Aorta (tissue), 5 donors: ENCODE data around the gene DDX49. TPM values are rescaled to one million over a fixed set of nuclear protein-coding genes. Genes with fewer than 3 reads are reported as not detected.

Experiments
- ATAC-seq: fragments of 200-7000 bp; cut with Tn5 transposase; one replicate; pipeline ENCODE4 v1.9.1; 2022; ENCODE audit warnings: moderate library complexity; ENCODE audit not compliant: low FRiP score
- DNase-seq, 2 donors: peaks; one replicate each; pipeline ENCODE4 v3.0.0-alpha.2; 2020
- H3K27ac ChIP-seq, 2 donors: one replicate each; pipeline ENCODE4 v1.5.1; 2013; ENCODE audit warnings: low read length in 2 of 2, mild to moderate bottlenecking in 2 of 2, moderate library complexity in 2 of 2, control low read depth in 1 of 2, inconsistent platforms in 1 of 2, low read depth in 1 of 2
- H3K27me3 ChIP-seq, 2 donors: one replicate each; pipeline ENCODE4 v1.6.1; 2013; ENCODE audit warnings: control low read depth in 1 of 2, low read length in 1 of 2, mild to moderate bottlenecking in 1 of 2, moderate library complexity in 1 of 2; ENCODE audit not compliant: insufficient read depth in 2 of 2, control insufficient read depth in 1 of 2
- H3K36me3 ChIP-seq, 2 donors: one replicate each; pipeline ENCODE4 v1.6.1; 2013; ENCODE audit warnings: control low read depth in 1 of 2, low read length in 1 of 2, mild to moderate bottlenecking in 1 of 2; ENCODE audit not compliant: insufficient read depth in 2 of 2, control insufficient read depth in 1 of 2
- H3K4me1 ChIP-seq, 2 donors: one replicate each; pipeline ENCODE4 v1.6.1; 2013; ENCODE audit warnings: low read length in 2 of 2, control low read depth in 1 of 2, mild to moderate bottlenecking in 1 of 2, moderate library complexity in 1 of 2; ENCODE audit not compliant: insufficient read depth in 2 of 2, control insufficient read depth in 1 of 2
- H3K4me3 ChIP-seq, 2 donors: one replicate each; pipeline ENCODE4 v1.5.1; 2013; ENCODE audit warnings: low read length in 2 of 2, control low read depth in 1 of 2, mild to moderate bottlenecking in 1 of 2
- H3K9me3 ChIP-seq: one replicate; pipeline ENCODE4 v1.6.1; 2013; ENCODE audit warnings: mild to moderate bottlenecking, low read length; ENCODE audit not compliant: control insufficient read depth
- WGBS, 2 donors: extraction: QIAGEN DNeasy Blood & Tissue Kit; methylation state at CpG; one replicate each; pipeline ENCODE4 v1.1.7; 2013; 5-methylcytosine and 5-hydroxymethylcytosine counted together
- intact Hi-C, 2 donors: fragments of 100-400 bp; cut with DNase I; formaldehyde crosslinking; loops; one replicate each; pipeline versions ENCODE4 v1.14.2 to v1.15.0; 2022
- polyA plus RNA-seq, 2 donors: library from polyadenylated mRNA; stranded (reverse); fragments of 200-250 nt; gene quantifications; one replicate each; pipeline ENCODE4 v1.2.3, GENCODE V29; 2013
- total RNA-seq, 2 donors: library from RNA; stranded (reverse); fragmentation: NEBNext Ultra II Directional; extraction: Animal tissue kit (Norgen Biotek cat#: 25700); gene quantifications; one replicate each; pipeline ENCODE4 v1.2.1, GENCODE V29; 2021
- donor health status: healthy with polysubstance abuse.
- donor health status: Bipolar disorder and iron deficiency.
- donor health status: DM: no; HTN: no; CAD: no.
- donor health status: DM: no; HTN: no; CAD: no.
- donor health status: DM: yes; HTN: yes; CAD: no.

DDX49 gene
- total and polyA plus RNA-seq, 4 donors, result 25.0 to 51.4 (median 35.2) TPM

DNA sequence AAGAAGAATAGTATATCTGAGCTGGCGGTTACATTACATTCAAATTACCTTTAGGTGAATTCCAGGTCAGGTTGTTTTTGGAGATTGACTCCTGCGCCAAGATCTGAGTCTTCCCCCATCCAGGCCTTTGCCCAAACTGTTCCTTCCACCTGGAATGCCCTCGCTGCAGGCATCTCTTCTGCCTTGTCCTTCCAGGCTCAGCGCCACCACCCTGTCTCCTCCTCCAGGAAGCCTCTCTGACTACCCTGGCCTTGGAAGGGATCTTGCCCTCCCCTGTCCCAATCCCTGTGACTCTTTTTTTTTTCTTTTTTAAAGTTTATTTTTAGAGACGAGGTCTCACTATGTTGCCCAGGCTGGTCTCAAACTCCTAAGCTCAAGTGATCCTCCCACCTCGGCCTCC lies 23.2 kb downstream of the DDX49 start:
- Histone ChIP-seq H3K9me3 (no peaks in the 10 kb centered on the region), H3K4me1 (no peaks in the 10 kb centered on the region), H3K4me3 (no peak overlapping the region), H3K27me3 (no peaks in the 10 kb centered on the region), H3K27ac (no peak overlapping the region), H3K36me3 (no peaks in the 10 kb centered on the region)
- 86 to 88% methylated on average over 6 of the region's 6 CpGs for WGBS, 2 donors
- DNase-seq (no peak), ATAC-seq (no peak)
- intact Hi-C loops, result no loop called here

DNA sequence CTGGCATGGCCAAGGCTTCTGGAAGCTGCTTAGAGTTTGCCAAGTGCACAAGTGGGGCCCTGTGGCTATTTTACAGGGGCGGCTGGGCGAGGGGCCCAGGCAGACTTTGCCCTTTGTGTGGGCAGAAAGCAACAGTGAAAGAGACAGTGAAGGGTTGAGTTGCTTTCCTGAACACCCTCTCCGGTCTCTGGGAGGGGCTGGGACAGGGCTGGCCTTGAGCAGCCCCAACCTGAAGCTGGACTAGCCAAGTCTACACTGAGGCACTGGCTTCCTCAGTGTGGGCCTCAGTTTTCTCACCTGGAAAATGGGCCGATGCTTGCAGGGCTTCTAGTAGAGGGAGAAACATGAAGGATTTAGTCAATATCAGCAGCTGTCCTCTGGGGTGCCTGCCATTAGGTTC lies 23.9 kb downstream of the DDX49 start:
- ATAC-seq (no peak), DNase-seq (no peak)
- Histone ChIP-seq H3K27ac (no peak overlapping the region), H3K36me3 (no peaks in the 10 kb centered on the region), H3K4me3 (no peak overlapping the region), H3K27me3 (no peaks in the 10 kb centered on the region), H3K4me1 (no peaks in the 10 kb centered on the region), H3K9me3 (no peaks in the 10 kb centered on the region)
- intact Hi-C loops, result no loop called here
- 74 to 81% methylated on average over 4 of the region's 4 CpGs for WGBS, 2 donors

DNA sequence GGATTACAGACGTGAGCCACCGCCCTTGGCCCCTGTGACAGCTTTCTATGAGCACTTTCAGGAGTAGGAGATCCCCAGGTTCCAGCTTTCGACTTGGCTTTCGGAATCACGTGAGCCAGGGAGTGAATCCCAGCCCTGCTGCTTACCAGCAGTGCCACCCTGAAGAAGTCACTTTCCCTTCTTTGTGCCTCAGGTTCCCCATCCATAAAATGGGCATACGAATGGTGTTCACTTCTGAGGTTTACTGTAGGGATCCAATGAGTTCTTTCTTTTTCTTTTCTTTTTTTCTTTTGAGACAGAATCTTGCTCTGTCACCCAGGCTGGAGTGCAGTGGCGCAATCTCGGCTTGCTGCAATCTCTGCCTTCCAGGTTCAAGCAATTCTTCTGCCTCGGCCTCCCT lies 25.8 kb downstream of the DDX49 start:
- 91 to 94% methylated on average over 9 of the region's 9 CpGs for WGBS, 2 donors
- intact Hi-C loops, result no loop called here
- H3K4me3 ChIP-seq, result no peak overlapping the region
- H3K27me3 ChIP-seq, result no peaks in the 10 kb centered on the region
- H3K36me3 ChIP-seq, result no peaks in the 10 kb centered on the region
- no peak overlapping the region for H3K27ac ChIP-seq
- H3K9me3 ChIP-seq, result no peaks in the 10 kb centered on the region
- H3K4me1 ChIP-seq, result no peaks in the 10 kb centered on the region
- DNase-seq (no peak), ATAC-seq (no peak)

DNA sequence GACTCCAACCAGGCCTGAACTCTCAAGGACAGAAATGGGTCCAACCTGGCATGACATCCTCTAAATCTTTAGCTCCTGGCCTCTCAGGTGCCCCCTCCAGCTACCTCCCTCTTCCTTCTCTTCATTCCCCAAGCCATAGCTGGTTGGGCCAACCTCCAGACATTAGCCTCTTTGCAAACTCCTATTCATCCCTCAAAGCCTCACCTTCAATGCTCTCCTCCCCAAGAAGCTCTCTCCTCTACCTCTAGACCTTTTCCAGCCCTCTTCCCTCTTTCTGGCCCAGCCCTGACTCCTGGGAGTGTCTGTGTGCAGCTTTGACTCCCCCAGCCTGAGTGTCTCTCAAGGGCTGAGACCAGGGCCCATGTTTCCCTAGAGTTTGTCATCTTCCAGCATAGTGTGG lies 26.8 kb downstream of the DDX49 start:
- no peak overlapping the region for H3K27ac ChIP-seq
- no peak overlapping the region for H3K4me3 ChIP-seq
- no peaks in the 10 kb centered on the region for H3K9me3 ChIP-seq
- H3K4me1 ChIP-seq, result no peaks in the 10 kb centered on the region
- DNase-seq, result no peak
- no peaks in the 10 kb centered on the region for H3K36me3 ChIP-seq
- intact Hi-C loops, result no loop called here
- no peaks in the 10 kb centered on the region for H3K27me3 ChIP-seq
- ATAC-seq, result no peak

DNA sequence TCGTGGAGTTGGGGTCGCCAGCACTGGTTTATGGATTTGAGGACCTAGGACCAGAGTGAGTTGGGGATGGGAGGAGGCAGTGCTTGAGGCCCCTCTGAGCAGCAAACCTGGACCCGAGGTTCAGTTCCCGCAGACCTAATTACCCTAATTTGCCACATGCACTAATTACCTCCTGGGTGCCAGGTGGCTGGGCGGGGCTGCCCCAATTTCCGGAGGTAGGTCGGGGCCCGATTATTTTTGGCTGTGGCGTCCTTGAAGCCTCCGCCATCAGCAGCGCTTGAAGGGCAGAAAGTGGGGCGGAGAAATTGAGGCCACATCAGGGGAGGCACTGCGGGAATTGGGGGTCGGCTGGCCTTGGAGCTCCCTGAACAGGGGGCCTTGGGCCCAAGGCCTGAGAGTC lies 27.4 kb downstream of the DDX49 start:
- WGBS, 2 donors, result 82 to 86% methylated on average over 14 of the region's 14 CpGs
- Histone ChIP-seq H3K27me3 (no peaks in the 10 kb centered on the region), H3K4me1 (no peaks in the 10 kb centered on the region), H3K4me3 (no peak overlapping the region), H3K27ac (no peak overlapping the region), H3K9me3 (no peaks in the 10 kb centered on the region), H3K36me3 (no peaks in the 10 kb centered on the region)
- DNase-seq (no peak), ATAC-seq (no peak)
- intact Hi-C loops, result no loop called here

DNA sequence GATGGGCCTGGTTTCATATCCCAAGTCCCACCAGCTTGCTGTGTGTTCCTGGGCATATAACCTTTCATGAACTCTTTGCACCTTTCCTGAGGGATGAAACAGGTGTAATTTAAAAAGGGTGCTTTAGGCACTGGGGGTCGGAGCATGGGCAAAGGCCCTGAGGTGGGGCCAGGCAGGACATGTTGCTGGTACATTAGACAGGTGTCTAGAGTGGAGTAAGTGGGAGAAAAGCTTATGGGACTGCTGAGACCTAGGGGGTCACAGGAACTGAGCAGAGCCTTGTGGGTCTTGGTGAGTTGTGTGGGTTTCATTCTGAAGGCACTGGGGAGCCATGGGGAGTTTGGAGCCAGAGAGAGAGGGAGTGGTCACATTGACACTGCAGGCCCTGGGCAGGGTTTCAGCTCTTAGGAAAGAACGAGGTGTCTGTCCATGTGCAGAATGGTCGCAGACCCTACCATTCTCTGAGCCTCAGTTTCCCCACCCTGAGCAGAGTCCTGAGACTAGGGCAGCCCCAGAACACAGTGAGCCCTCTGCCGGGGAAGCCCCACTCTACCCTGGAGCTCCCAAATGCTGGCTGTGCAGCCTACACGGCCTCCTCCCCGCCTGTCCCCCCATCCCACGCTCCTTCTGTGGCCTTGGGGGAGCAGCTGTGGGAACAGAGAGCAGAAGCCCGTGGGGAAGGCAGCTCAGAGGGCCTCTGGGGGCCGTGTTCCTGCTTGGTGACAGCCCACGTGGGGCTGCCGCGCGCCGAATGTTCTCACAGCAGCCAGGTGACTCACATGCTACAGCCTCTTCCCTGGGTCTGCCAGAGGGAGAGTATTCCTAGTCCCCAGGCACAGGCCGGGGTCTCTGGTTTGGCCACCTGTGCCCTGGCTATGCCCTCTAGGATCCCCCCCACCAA lies 28.8 kb downstream of the DDX49 start:
- Histone ChIP-seq H3K36me3 (no peaks in the 10 kb centered on the region), H3K4me3 (no peak overlapping the region), H3K4me1 (no peaks in the 10 kb centered on the region), H3K9me3 (no peaks in the 10 kb centered on the region), H3K27ac (no peak overlapping the region), H3K27me3 (no peaks in the 10 kb centered on the region)
- WGBS, 2 donors, result 77 to 81% methylated on average over 15 of the region's 15 CpGs
- no peak for ATAC-seq
- DNase-seq, result no peak
- intact Hi-C loops, result no loop called here

DNA sequence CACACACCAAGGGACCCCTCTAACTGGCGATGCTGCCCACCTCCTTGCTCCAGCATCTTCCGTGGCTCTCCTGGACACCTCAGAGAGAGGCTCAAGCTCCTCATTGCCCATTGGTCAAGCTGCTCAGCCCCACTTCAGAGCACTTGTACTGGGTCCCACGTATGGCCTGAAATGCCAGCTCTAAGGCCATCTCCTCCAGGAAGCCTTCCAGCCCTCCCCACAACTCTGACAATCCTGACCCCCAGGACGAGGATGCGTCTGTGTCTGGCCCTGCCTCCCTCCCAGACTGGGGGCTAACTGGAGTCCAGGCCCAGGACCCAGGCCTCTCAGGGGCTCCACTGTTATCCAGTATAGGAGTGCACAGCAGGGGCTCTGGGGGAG lies 29.5 kb downstream of the DDX49 start:
- intact Hi-C loops, result no loop called here
- Histone ChIP-seq H3K9me3 (no peaks in the 10 kb centered on the region), H3K27me3 (no peaks in the 10 kb centered on the region), H3K4me1 (no peaks in the 10 kb centered on the region), H3K4me3 (no peak overlapping the region), H3K36me3 (no peaks in the 10 kb centered on the region), H3K27ac (no peak overlapping the region)
- WGBS, 2 donors, result 86 to 87% methylated on average over 5 of the region's 5 CpGs
- ATAC-seq, result no peak
- DNase-seq, result no peak

DNA sequence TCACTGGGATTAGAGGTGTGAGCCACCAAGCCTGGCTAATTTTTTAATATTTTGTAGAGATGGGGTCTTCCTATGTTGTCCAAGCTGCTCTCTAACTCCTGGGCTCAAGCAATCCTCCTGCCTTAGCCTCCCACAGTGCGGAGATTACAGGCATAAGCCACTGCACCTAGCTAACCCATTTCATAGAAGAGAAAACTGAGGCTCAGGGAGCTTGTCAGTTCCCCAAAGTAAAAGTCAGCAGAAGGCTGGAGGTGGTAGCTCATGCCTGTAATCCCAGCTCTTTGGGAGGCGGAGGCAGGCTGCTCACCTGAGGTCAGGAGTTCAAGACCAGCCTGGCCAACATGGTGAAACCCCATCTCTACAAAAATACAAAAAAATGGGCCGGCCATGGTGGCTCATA lies 30.3 kb downstream of the DDX49 start:
- Histone ChIP-seq H3K4me1 (no peaks in the 10 kb centered on the region), H3K9me3 (no peaks in the 10 kb centered on the region), H3K4me3 (no peak overlapping the region), H3K36me3 (no peaks in the 10 kb centered on the region), H3K27me3 (no peaks in the 10 kb centered on the region), H3K27ac (no peak overlapping the region)
- no peak for ATAC-seq
- 90 to 92% methylated on average over 3 of the region's 3 CpGs for WGBS, 2 donors
- no peak for DNase-seq
- intact Hi-C loops, result no loop called here

DNA sequence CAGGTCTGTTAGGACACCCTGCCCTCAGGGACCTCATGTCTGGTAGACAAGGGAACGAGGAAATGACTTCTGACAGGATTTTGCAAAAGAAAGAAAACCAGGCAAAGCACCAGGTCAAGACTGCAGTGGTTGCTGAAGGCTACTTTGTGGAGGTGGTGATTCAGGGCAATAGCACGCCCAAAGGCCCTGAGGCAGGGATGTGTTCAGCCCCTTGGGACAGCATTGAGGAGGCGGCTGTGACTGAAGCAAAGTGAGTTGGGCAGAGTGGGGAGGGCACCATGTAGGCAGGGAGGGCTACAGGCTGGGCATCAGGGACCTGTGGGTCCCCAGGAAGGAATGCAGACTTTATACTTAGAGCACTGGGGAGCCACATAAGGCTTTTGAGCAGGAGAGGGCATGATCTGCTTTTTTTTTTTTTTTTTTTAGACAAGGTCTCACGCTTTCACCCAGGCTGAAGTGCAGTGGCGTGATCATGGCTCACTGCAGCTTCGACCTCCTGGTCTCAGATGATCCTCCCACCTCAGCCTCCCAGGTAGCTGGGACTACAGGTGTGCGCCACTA lies 32.3 kb downstream of the DDX49 start:
- intact Hi-C loops, result no loop called here
- Histone ChIP-seq H3K4me1 (no peaks in the 10 kb centered on the region), H3K9me3 (no peaks in the 10 kb centered on the region), H3K27ac (no peak overlapping the region), H3K27me3 (no peaks in the 10 kb centered on the region), H3K36me3 (no peaks in the 10 kb centered on the region), H3K4me3 (no peak overlapping the region)
- 83 to 91% methylated on average over 6 to 7 of the region's 7 CpGs for WGBS, 2 donors
- ATAC-seq (no peak), DNase-seq (no peak)
